SK-N-SH (cell line): ENCODE data around the gene ALG9.

Experiments used
- CHD2 ChIP-seq: fragments of 150-350 bp; IDR thresholded peaks from 2 replicates; pipeline ENCODE4 v1.6.1; 2018; ENCODE audit warnings: low read length; ENCODE audit not compliant: partially characterized antibody
- CTCF ChIP-seq: fragments of 200-600 bp; sonication (generic); IDR thresholded peaks from 2 replicates; pipeline ENCODE4 v1.6.1; 2017; ENCODE audit warnings: antibody characterized with exemption, mild to moderate bottlenecking, moderate library complexity
- EP300 ChIP-seq, 2 experiments: IDR thresholded peaks; 2 replicates each; pipeline versions ENCODE4 v1.4.0 to v1.6.1; 2012; ENCODE audit warnings: borderline replicate concordance in 1 of 2, low read depth in 1 of 2, low read length in 1 of 2
- REST ChIP-seq: IDR thresholded peaks from 2 replicates; pipeline ENCODE4 v1.6.1; 2012; ENCODE audit warnings: mild to moderate bottlenecking, low read depth, low read length, moderate library complexity
- TAF1 ChIP-seq: IDR thresholded peaks from 2 replicates; pipeline ENCODE4 v1.6.1; 2012; ENCODE audit warnings: low read depth, mild to moderate bottlenecking, low read length, moderate library complexity, borderline replicate concordance
- TEAD4 ChIP-seq: IDR thresholded peaks from 2 replicates; pipeline ENCODE4 v1.4.0; 2012; ENCODE audit warnings: mild to moderate bottlenecking, borderline replicate concordance; ENCODE audit not compliant: insufficient read depth

GRCh38 chr11:111785076-111785475, 86.3 kb downstream of the ALG9 start:
- TF ChIP-seq CTCF = no peak
- no peak for TF ChIP-seq REST
- TF ChIP-seq TAF1 = no peak
- no peak for TF ChIP-seq EP300 (IDR thresholded peaks at IDR 0.05; ENCODE audit: borderline replicate concordance in 1 of 2, low read depth in 1 of 2, low read length in 1 of 2)
- no peak for TF ChIP-seq TEAD4
- TF ChIP-seq CHD2 = no peak
